K562 (cell line): Measurements from ENCODE around the gene ST3GAL5. TPM values are rescaled to one million over a fixed set of nuclear protein-coding genes. Genes with fewer than 3 reads are reported as not detected.

Experiments
- ATF1 ChIP-seq, 2 experiments: fragments of 450-650 bp in 1 of 2; IDR thresholded peaks; 2 replicates each; pipeline ENCODE4 v1.6.1; 2016; ENCODE audit warnings: missing compliant biosample characterization in 1 of 2, missing genetic modification characterization in 1 of 2
- CXXC5 ChIP-seq: fragments of 250-450 bp; sonication (Bioruptor Pico); IDR thresholded peaks from 2 replicates; pipeline ENCODE4 v1.8.0; 2022; ENCODE audit warnings: inconsistent platforms, mild to moderate bottlenecking, moderate library complexity
- DNMT1 ChIP-seq: fragments of 450-650 bp; IDR thresholded peaks from 2 replicates; pipeline ENCODE4 v1.6.1; 2016; ENCODE audit warnings: antibody characterized with exemption, mild to moderate bottlenecking
- HNRNPK ChIP-seq: fragments of 200-400 bp; formaldehyde crosslinking; IDR thresholded peaks from one replicate; pipeline ENCODE4 v1.6.1; 2018; ENCODE audit warnings: mild to moderate bottlenecking, low read depth, low read length; ENCODE audit not compliant: poor library complexity, severe bottlenecking
- KHSRP ChIP-seq: fragments of 450-650 bp; IDR thresholded peaks from 2 replicates; pipeline ENCODE4 v1.6.1; 2017
- NBN ChIP-seq: fragments of 450-650 bp; IDR thresholded peaks from 2 replicates; pipeline ENCODE4 v1.6.1; 2016; ENCODE audit warnings: low read depth, mild to moderate bottlenecking
- NR2C1 ChIP-seq, 2 experiments: fragments of 450-650 bp; IDR thresholded peaks; 2 replicates each; pipeline ENCODE4 v1.6.1; 2017; ENCODE audit warnings: mild to moderate bottlenecking in 2 of 2, antibody characterized with exemption in 1 of 2, inconsistent platforms in 1 of 2, missing compliant biosample characterization in 1 of 2, missing genetic modification characterization in 1 of 2
- NRF1 ChIP-seq, 2 experiments: fragments of 450-650 bp; IDR thresholded peaks in 1 of 2; conservative IDR thresholded peaks in 1 of 2; 2 replicates each; pipeline ENCODE4 v1.6.1; 2014; ENCODE audit warnings: mild to moderate bottlenecking in 2 of 2
- PCBP2 ChIP-seq: fragments of 200-400 bp; formaldehyde crosslinking; IDR thresholded peaks from 2 replicates; pipeline ENCODE4 v1.6.1; 2018; ENCODE audit warnings: low read length, low read depth, mild to moderate bottlenecking, moderate library complexity; ENCODE audit not compliant: poor library complexity, severe bottlenecking
- POLR2A ChIP-seq: fragments of 450-650 bp; conservative IDR thresholded peaks from 2 replicates; pipeline ENCODE4 v1.6.1; 2016
- PPARD ChIP-seq: fragments of 250-450 bp; sonication (Bioruptor Pico); IDR thresholded peaks from 2 replicates; pipeline ENCODE4 v1.8.0; 2022; ENCODE audit warnings: inconsistent platforms, mild to moderate bottlenecking, moderate library complexity
- RBM22 ChIP-seq: fragments of 200-400 bp; formaldehyde crosslinking; IDR thresholded peaks from 2 replicates; pipeline ENCODE4 v1.6.1; 2018; ENCODE audit warnings: low read length, low read depth; ENCODE audit not compliant: poor library complexity, severe bottlenecking
- RFX5 ChIP-seq: IDR thresholded peaks from 2 replicates; pipeline ENCODE4 v1.6.1; 2011; ENCODE audit warnings: low read depth, mild to moderate bottlenecking, improper control_type of control experiment, low read length
- SAFB ChIP-seq: fragments of 200-400 bp; formaldehyde crosslinking; IDR thresholded peaks from 2 replicates; pipeline ENCODE4 v1.6.1; 2017; ENCODE audit warnings: low read depth, low read length, borderline replicate concordance
- SPI1 ChIP-seq: IDR thresholded peaks from 2 replicates; pipeline ENCODE4 v1.6.1; 2011; ENCODE audit warnings: low read depth, low read length, control low read depth, borderline replicate concordance
- SRSF9 ChIP-seq: fragments of 200-400 bp; formaldehyde crosslinking; IDR thresholded peaks from 2 replicates; pipeline ENCODE4 v1.6.1; 2017; ENCODE audit warnings: low read depth, low read length, borderline replicate concordance
- TEAD1 ChIP-seq, 2 experiments: fragments of 450-650 bp in 1 of 2; sonication (generic) in 1 of 2; formaldehyde crosslinking; IDR thresholded peaks; 2 replicates each; pipeline versions ENCODE4 v1.4.0 to v1.8.0; 2020 to 2022; ENCODE audit warnings: mild to moderate bottlenecking in 2 of 2, missing genetic modification reagents in 1 of 2
- TRIM24 ChIP-seq, 2 experiments: fragments of 450-650 bp; IDR thresholded peaks; 2 replicates each; pipeline ENCODE4 v1.6.1; 2016
- ZNF507 ChIP-seq: conservative IDR thresholded peaks from 2 replicates; pipeline ENCODE4 v1.6.1; 2017; ENCODE audit warnings: missing genetic modification characterization, missing compliant biosample characterization
- ZNF561 ChIP-seq: fragments of 450-650 bp; formaldehyde crosslinking; conservative IDR thresholded peaks from 2 replicates; pipeline ENCODE4 v1.4.0; 2020; ENCODE audit warnings: mild to moderate bottlenecking, moderate library complexity
- polyA plus RNA-seq, 8 experiments: library from polyadenylated mRNA; depleted of rRNA in 4 of 8; stranded (reverse) in 5 of 8; unstranded in 3 of 8; fragments of >200 nt; fragmentation: Nextera tagmentation in 2 of 8; fragmentation: Illumina TruSeq in 1 of 8; extraction: Ambion mirVana in 2 of 8; extraction: Trizol in 1 of 8; gene quantifications; 2 replicates each; pipeline versions ENCODE4 v1.2.1 to v1.2.3, GENCODE V29; 2011 to 2014; ENCODE audit warnings: inconsistent platforms in 1 of 8, missing spikeins in 1 of 8
- total RNA-seq, 7 experiments: library from RNA; depleted of rRNA in 6 of 7; stranded (reverse); fragments of >200 nt in 6 of 7; fragmentation: Illumina TruSeq in 2 of 7; extraction: Trizol in 2 of 7; gene quantifications; 2 replicates each; pipeline versions ENCODE4 v1.2.1 to v1.2.3, GENCODE V29; 2011 to 2021; ENCODE audit warnings: low replicate concordance in 1 of 7
- TF ChIP-seq, protein P1 (sequence below): fragments of 250-450 bp; sonication (Bioruptor Pico); IDR thresholded peaks from 2 replicates; pipeline ENCODE4 v1.4.0; 2020; ENCODE audit warnings: mild to moderate bottlenecking, moderate library complexity
- TF ChIP-seq, protein P2 (sequence below): fragments of 450-650 bp; IDR thresholded peaks from 2 replicates; pipeline ENCODE4 v1.6.1; 2018; ENCODE audit not compliant: partially characterized antibody
- TF ChIP-seq, protein P3 (sequence below): fragments of 250-450 bp; sonication (Bioruptor Pico); IDR thresholded peaks from 2 replicates; pipeline ENCODE4 v1.8.0; 2021; ENCODE audit warnings: borderline replicate concordance, mild to moderate bottlenecking, moderate library complexity; ENCODE audit not compliant: poor library complexity, severe bottlenecking

The ST3GAL5 gene
- total and polyA plus RNA-seq, 9 of the 15 experiments (the other 6 are each of a cell fraction or from before 2014, with no cell fraction given) = 1.6 to 10.0 (median 4.2) TPM

DNA sequence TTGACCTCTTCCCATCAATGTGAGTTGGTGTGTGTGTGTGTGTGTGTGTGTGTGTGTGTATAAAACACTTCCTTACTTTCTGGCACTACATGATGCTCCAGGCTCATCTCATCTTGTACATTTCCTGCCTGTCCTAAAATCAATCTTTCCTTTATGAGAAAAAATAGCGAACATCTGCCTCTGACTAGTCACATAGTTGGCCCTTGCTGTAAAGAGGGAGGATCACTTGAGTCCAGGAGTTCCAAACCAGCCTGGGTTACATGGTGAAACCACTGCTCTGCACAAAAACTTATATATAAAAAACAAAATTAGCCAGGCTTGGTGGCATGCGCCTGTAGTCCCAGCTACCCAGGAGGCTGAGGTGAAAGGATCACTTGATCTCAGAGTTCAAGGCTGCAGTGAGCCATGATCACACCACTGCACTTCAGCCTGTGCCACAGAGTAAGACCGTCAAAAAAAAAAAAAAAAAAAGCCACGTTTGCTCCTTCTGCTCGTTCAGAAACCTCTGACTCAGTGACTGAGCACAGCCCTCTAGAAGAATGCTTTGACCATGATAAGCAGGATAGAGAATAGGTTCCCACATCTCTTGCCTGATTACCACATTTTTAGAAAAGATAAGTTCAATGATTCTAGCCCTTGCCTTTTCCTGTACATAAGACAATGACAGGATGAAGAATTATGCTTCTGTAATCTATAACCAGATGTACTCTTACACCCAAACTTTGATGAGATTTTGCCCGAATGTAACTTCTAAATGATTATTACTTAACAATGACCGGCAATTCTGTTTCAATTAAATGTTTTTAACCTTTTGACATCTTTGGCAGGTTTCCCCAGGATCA is 45.2 kb upstream of the ST3GAL5 start (continued):
- TF ChIP-seq, protein P1, sequence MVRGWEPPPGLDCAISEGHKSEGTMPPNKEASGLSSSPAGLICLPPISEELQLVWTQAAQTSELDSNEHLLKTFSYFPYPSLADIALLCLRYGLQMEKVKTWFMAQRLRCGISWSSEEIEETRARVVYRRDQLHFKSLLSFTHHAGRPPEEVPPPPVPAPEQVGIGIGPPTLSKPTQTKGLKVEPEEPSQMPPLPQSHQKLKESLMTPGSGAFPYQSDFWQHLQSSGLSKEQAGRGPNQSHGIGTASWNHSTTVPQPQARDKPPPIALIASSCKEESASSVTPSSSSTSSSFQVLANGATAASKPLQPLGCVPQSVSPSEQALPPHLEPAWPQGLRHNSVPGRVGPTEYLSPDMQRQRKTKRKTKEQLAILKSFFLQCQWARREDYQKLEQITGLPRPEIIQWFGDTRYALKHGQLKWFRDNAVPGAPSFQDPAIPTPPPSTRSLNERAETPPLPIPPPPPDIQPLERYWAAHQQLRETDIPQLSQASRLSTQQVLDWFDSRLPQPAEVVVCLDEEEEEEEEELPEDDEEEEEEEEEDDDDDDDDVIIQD (CRISPR knock-in tag) = no peak
- TF ChIP-seq ZNF507 = no peak
- peak; percentile 87 for TF ChIP-seq KHSRP
- TF ChIP-seq POLR2A = no peak
- peak; percentile 95 for TF ChIP-seq NBN
- no peak for TF ChIP-seq SRSF9
- TF ChIP-seq ATF1 (CRISPR knock-in tag; IDR thresholded peaks at IDR 0.05) = no peak
- TF ChIP-seq ATF1 (tag; IDR thresholded peaks at IDR 0.05) = peak; percentile 43; the same call in 1 of the 2 replicates
- TF ChIP-seq, protein P2, sequence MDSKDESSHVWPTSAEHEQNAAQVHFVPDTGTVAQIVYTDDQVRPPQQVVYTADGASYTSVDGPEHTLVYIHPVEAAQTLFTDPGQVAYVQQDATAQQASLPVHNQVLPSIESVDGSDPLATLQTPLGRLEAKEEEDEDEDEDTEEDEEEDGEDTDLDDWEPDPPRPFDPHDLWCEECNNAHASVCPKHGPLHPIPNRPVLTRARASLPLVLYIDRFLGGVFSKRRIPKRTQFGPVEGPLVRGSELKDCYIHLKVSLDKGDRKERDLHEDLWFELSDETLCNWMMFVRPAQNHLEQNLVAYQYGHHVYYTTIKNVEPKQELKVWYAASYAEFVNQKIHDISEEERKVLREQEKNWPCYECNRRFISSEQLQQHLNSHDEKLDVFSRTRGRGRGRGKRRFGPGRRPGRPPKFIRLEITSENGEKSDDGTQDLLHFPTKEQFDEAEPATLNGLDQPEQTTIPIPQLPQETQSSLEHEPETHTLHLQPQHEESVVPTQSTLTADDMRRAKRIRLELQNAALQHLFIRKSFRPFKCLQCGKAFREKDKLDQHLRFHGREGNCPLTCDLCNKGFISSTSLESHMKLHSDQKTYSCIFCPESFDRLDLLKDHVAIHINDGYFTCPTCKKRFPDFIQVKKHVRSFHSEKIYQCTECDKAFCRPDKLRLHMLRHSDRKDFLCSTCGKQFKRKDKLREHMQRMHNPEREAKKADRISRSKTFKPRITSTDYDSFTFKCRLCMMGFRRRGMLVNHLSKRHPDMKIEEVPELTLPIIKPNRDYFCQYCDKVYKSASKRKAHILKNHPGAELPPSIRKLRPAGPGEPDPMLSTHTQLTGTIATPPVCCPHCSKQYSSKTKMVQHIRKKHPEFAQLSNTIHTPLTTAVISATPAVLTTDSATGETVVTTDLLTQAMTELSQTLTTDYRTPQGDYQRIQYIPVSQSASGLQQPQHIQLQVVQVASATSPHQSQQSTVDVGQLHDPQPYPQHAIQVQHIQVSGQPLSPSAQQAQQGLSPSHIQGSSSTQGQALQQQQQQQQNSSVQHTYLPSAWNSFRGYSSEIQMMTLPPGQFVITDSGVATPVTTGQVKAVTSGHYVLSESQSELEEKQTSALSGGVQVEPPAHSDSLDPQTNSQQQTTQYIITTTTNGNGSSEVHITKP = no peak
- no peak for TF ChIP-seq RFX5
- no peak for TF ChIP-seq SAFB
- peak; percentile 80 for TF ChIP-seq CXXC5 (CRISPR knock-in tag)
- TF ChIP-seq ZNF561 (CRISPR knock-in tag) = no peak
- no peak for TF ChIP-seq SPI1
- peak; percentile 36 to 92; a peak in 2 of 4 replicates for TF ChIP-seq TEAD1 (CRISPR knock-in tag; IDR thresholded peaks at IDR 0.05)
- peak; percentile 96 to 98 for TF ChIP-seq TRIM24 (IDR thresholded peaks at IDR 0.05)
- no peak; a peak in 1 of 4 replicates for TF ChIP-seq NRF1 (conservative IDR thresholded peaks at IDR 0.05 in 1 of 2, IDR thresholded peaks at IDR 0.05 in 1 of 2)
- TF ChIP-seq DNMT1 = no peak
- no peak for TF ChIP-seq HNRNPK
- no peak for TF ChIP-seq PCBP2
- TF ChIP-seq, protein P3, sequence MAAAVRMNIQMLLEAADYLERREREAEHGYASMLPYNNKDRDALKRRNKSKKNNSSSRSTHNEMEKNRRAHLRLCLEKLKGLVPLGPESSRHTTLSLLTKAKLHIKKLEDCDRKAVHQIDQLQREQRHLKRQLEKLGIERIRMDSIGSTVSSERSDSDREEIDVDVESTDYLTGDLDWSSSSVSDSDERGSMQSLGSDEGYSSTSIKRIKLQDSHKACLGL (CRISPR knock-in tag) = no peak
- TF ChIP-seq RBM22 = no peak
- TF ChIP-seq NR2C1 (IDR thresholded peaks at IDR 0.05) = peak; percentile 52
- no peak for TF ChIP-seq NR2C1 (tag; IDR thresholded peaks at IDR 0.05)
- TF ChIP-seq PPARD (CRISPR knock-in tag) = no peak
